ENCODE measurements around the gene RFX5. TPM values are rescaled to one million over a fixed set of nuclear protein-coding genes. Genes with fewer than 3 reads are reported as not detected.

The RFX5 gene
- total and polyA plus RNA-seq, 2 experiments from 2014 or later: 14.1 to 48.8 TPM

DNA sequence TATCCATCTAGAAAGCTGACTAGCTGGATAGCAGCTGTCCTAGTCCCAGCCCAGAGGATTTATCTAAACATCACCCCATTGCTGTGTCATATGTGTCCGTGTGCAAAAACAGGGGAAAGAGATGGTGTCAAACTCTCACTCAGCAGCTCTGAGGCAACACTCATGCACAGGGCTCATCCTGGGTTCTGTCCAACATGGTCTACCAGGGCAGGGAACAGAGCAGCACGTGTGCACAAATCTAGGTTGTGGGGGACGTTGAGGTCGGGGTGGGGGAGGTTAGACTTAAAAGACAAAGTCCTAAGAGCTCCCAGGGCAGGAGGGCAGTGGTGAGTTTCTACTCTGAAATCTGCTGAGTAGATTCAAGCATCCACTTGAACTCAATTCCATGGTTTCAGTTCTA is 36.0 kb downstream of the RFX5 start:
- TF ChIP-seq EZH2 (IDR thresholded peaks at IDR 0.05; ENCODE audit: borderline replicate concordance): no peak
- TF ChIP-seq EZH2phosphoT487 (IDR thresholded peaks at IDR 0.05; ENCODE audit: low read depth, severe bottlenecking, unreplicated experiment): no peak
- no peak for TF ChIP-seq CTCF (IDR thresholded peaks at IDR 0.05; ENCODE audit: poor library complexity)
- peak overlapping the region; percentile 7 for H3K4me2 ChIP-seq
- no peak for DNase-seq (ENCODE audit: low spot score)
- peak overlapping the region; percentile 90 for H3K27ac ChIP-seq
- H3K79me2 ChIP-seq: peaks cover 42% of the 10 kb centered on the region
- no peaks in the 10 kb centered on the region for H3K27me3 ChIP-seq
- no peaks in the 10 kb centered on the region for H3K9me2 ChIP-seq (replicated peaks; ENCODE audit: insufficient read depth)
- no peaks in the 10 kb centered on the region for H3K36me3 ChIP-seq (replicated peaks; ENCODE audit: insufficient read depth, low read depth)
- no peaks in the 10 kb centered on the region for H3K9me3 ChIP-seq (ENCODE audit: low read depth)
- H4K20me1 ChIP-seq (ENCODE audit: insufficient read depth, poor library complexity, severe bottlenecking): no peaks in the 10 kb centered on the region
- no peak overlapping the region for H3K4me3 ChIP-seq
- H3K4me1 ChIP-seq (ENCODE audit: insufficient read depth): peaks cover 53% of the 10 kb centered on the region
- H2AFZ ChIP-seq: no peak overlapping the region
- WGBS (ENCODE audit: low lambda C conversion rate, missing lambda C conversion rate): 72% methylated on average over 4 of the region's 4 CpGs

GRCh38 chr1:151309811-151310323 is 37.2 kb downstream of the RFX5 start:
- DNase-seq (ENCODE audit: low spot score): peak; percentile 59
- Histone ChIP-seq H3K79me2 (peaks cover 39% of the 10 kb centered on the region), H3K4me1 (ENCODE audit: insufficient read depth) (peaks cover 53% of the 10 kb centered on the region), H3K4me3 (no peak overlapping the region), H4K20me1 (ENCODE audit: insufficient read depth, poor library complexity, severe bottlenecking) (no peaks in the 10 kb centered on the region), H3K27me3 (no peaks in the 10 kb centered on the region), H2AFZ (no peak overlapping the region), H3K36me3 (replicated peaks; ENCODE audit: insufficient read depth, low read depth) (no peaks in the 10 kb centered on the region), H3K9me2 (replicated peaks; ENCODE audit: insufficient read depth) (no peaks in the 10 kb centered on the region), H3K27ac (peak overlapping the region; percentile 90), H3K4me2 (peak overlapping the region; percentile 60), H3K9me3 (ENCODE audit: low read depth) (no peaks in the 10 kb centered on the region)
- 49% methylated on average over 7 of the region's 7 CpGs for WGBS (ENCODE audit: low lambda C conversion rate, missing lambda C conversion rate)
- no peak for TF ChIP-seq CTCF (IDR thresholded peaks at IDR 0.05; ENCODE audit: poor library complexity)
- TF ChIP-seq EZH2 (IDR thresholded peaks at IDR 0.05; ENCODE audit: borderline replicate concordance): no peak
- TF ChIP-seq EZH2phosphoT487 (IDR thresholded peaks at IDR 0.05; ENCODE audit: low read depth, severe bottlenecking, unreplicated experiment): no peak

GRCh38 chr1:151294742-151295462 is 52.1 kb downstream of the RFX5 start:
- H3K79me2 ChIP-seq: no peaks in the 10 kb centered on the region
- DNase-seq (ENCODE audit: low spot score): no peak
- 88% methylated on average over 2 of the region's 2 CpGs for WGBS (ENCODE audit: low lambda C conversion rate, missing lambda C conversion rate)
- H3K9me3 ChIP-seq (ENCODE audit: low read depth): no peaks in the 10 kb centered on the region
- H3K27me3 ChIP-seq: no peaks in the 10 kb centered on the region
- H3K9me2 ChIP-seq (replicated peaks; ENCODE audit: insufficient read depth): no peaks in the 10 kb centered on the region
- H3K4me1 ChIP-seq (ENCODE audit: insufficient read depth): no peaks in the 10 kb centered on the region
- TF ChIP-seq CTCF (IDR thresholded peaks at IDR 0.05; ENCODE audit: poor library complexity): no peak
- no peak for TF ChIP-seq EZH2 (IDR thresholded peaks at IDR 0.05; ENCODE audit: borderline replicate concordance)
- TF ChIP-seq EZH2phosphoT487 (IDR thresholded peaks at IDR 0.05; ENCODE audit: low read depth, severe bottlenecking, unreplicated experiment): no peak
- H3K27ac ChIP-seq: no peak overlapping the region
- no peaks in the 10 kb centered on the region for H3K36me3 ChIP-seq (replicated peaks; ENCODE audit: insufficient read depth, low read depth)
- no peak overlapping the region for H3K4me2 ChIP-seq
- H2AFZ ChIP-seq: no peak overlapping the region
- no peaks in the 10 kb centered on the region for H4K20me1 ChIP-seq (ENCODE audit: insufficient read depth, poor library complexity, severe bottlenecking)
- H3K4me3 ChIP-seq: no peak overlapping the region
